ENCODE data around the gene SEC16B. TPM values are rescaled to one million over a fixed set of nuclear protein-coding genes. Genes with fewer than 3 reads are reported as not detected.

SEC16B gene
- total RNA-seq = 0.64 and 0.76 TPM in 2 replicates
- long read RNA-seq = 0 reads

- no peaks in the 10 kb centered on the region for H3K9me3 Mint-ChIP-seq (ENCODE audit: unreplicated experiment)
- H3K27me3 Mint-ChIP-seq (ENCODE audit: unreplicated experiment) = no peaks in the 10 kb centered on the region
- no peak within 1 kb of the TSS for H3K27ac Mint-ChIP-seq (ENCODE audit: unreplicated experiment)
- H3K4me1 Mint-ChIP-seq (ENCODE audit: unreplicated experiment) = no peaks in the 10 kb centered on the region
- H3K36me3 Mint-ChIP-seq (ENCODE audit: unreplicated experiment) = no peaks in the 10 kb centered on the region
- no peak for DNase-seq (ENCODE audit: extremely low spot score, unreplicated experiment)
- H3K4me3 Mint-ChIP-seq (ENCODE audit: unreplicated experiment) = no peak within 1 kb of the TSS
- TF ChIP-seq CTCF (IDR thresholded peaks at IDR 0.05) = no peak
These were observed at the start of gene SEC16B for GRCh38 chr1:177969825-177970371. Gene SEC16B (minus strand): TSS chr1:177970058. CDS start chr1:177967981, 2,077 bp downstream.

- Mint-ChIP-seq H3K27me3 (ENCODE audit: unreplicated experiment) (peaks cover 8% of the 10 kb centered on the region), H3K9me3 (ENCODE audit: unreplicated experiment) (peaks cover 14% of the 10 kb centered on the region), H3K36me3 (ENCODE audit: unreplicated experiment) (peaks cover 4% of the 10 kb centered on the region), H3K4me3 (ENCODE audit: unreplicated experiment) (no peak overlapping the region), H3K27ac (ENCODE audit: unreplicated experiment) (no peak overlapping the region), H3K4me1 (ENCODE audit: unreplicated experiment) (peaks cover 3% of the 10 kb centered on the region)
- TF ChIP-seq CTCF (IDR thresholded peaks at IDR 0.05) = no peak
- DNase-seq (ENCODE audit: extremely low spot score, unreplicated experiment) = no peak
These were observed 49.8 kb upstream of the SEC16B start for GRCh38 chr1:178019622-178020021.

GRCh38 chr1:178019208-178019607 is 49.4 kb upstream of the SEC16B start:
- Mint-ChIP-seq H3K4me3 (ENCODE audit: unreplicated experiment) (no peak overlapping the region), H3K27ac (ENCODE audit: unreplicated experiment) (no peak overlapping the region), H3K9me3 (ENCODE audit: unreplicated experiment) (peaks cover 14% of the 10 kb centered on the region), H3K4me1 (ENCODE audit: unreplicated experiment) (peaks cover 3% of the 10 kb centered on the region), H3K36me3 (ENCODE audit: unreplicated experiment) (peaks cover 4% of the 10 kb centered on the region), H3K27me3 (ENCODE audit: unreplicated experiment) (peaks cover 12% of the 10 kb centered on the region)
- DNase-seq (ENCODE audit: extremely low spot score, unreplicated experiment) = no peak
- TF ChIP-seq CTCF (IDR thresholded peaks at IDR 0.05) = no peak

GRCh38 chr1:178017517-178017916 is 47.7 kb upstream of the SEC16B start:
- H3K4me1 Mint-ChIP-seq (ENCODE audit: unreplicated experiment) = no peaks in the 10 kb centered on the region
- peaks cover 4% of the 10 kb centered on the region for H3K36me3 Mint-ChIP-seq (ENCODE audit: unreplicated experiment)
- H3K4me3 Mint-ChIP-seq (ENCODE audit: unreplicated experiment) = no peak overlapping the region
- DNase-seq (ENCODE audit: extremely low spot score, unreplicated experiment) = no peak
- peaks cover 14% of the 10 kb centered on the region for H3K9me3 Mint-ChIP-seq (ENCODE audit: unreplicated experiment)
- H3K27me3 Mint-ChIP-seq (ENCODE audit: unreplicated experiment) = peaks cover 22% of the 10 kb centered on the region
- no peak for TF ChIP-seq CTCF (IDR thresholded peaks at IDR 0.05)
- H3K27ac Mint-ChIP-seq (ENCODE audit: unreplicated experiment) = no peak overlapping the region

- Mint-ChIP-seq H3K27me3 (ENCODE audit: unreplicated experiment) (peaks cover 22% of the 10 kb centered on the region), H3K9me3 (ENCODE audit: unreplicated experiment) (peaks cover 5% of the 10 kb centered on the region), H3K4me3 (ENCODE audit: unreplicated experiment) (no peak overlapping the region), H3K4me1 (ENCODE audit: unreplicated experiment) (peaks cover 7% of the 10 kb centered on the region), H3K36me3 (ENCODE audit: unreplicated experiment) (peaks cover 4% of the 10 kb centered on the region), H3K27ac (ENCODE audit: unreplicated experiment) (no peak overlapping the region)
- DNase-seq (ENCODE audit: extremely low spot score, unreplicated experiment) = no peak
- TF ChIP-seq CTCF (IDR thresholded peaks at IDR 0.05) = no peak
These were observed 42.1 kb upstream of the SEC16B start for GRCh38 chr1:178011864-178012503.
